HEK293 (cell line): ENCODE measurements around the gene KLHL35.

Source experiments
- CTCF ChIA-PET: fragments of 350-600 bp; formaldehyde crosslinking; extraction: SDS; loops from one replicate; lab custom pipeline; 2021; ENCODE audit warnings: antibody characterized with exemption; lab: Yijun Ruan, JAX
- POLR2A ChIA-PET: fragments of 300-600 bp; formaldehyde crosslinking; extraction: SDS; loops from one replicate; lab custom pipeline; 2020; ENCODE audit warnings: antibody characterized with exemption, inconsistent platforms; lab: Yijun Ruan, JAX
- H3K27ac ChIP-seq: fragments of 200-500 bp; sonication (Bioruptor generic); 2 replicates; pipeline ENCODE4 v1.5.1; 2014; ENCODE audit warnings: low read depth, low read length, control low read depth, inconsistent platforms; ENCODE audit errors: extremely low read depth
- H3K36me3 ChIP-seq, 2 experiments: fragments of 200-500 bp in 1 of 2; sonication (Bioruptor generic) in 1 of 2; 1 replicate in 1 of 2; 2 replicates in 1 of 2; pipeline ENCODE4 v1.5.1; 2014 to 2017; ENCODE audit warnings: inconsistent platforms in 2 of 2, low read length in 2 of 2; ENCODE audit not compliant: control insufficient read depth in 2 of 2, insufficient read depth in 1 of 2
- H3K4me1 ChIP-seq: fragments of 200-500 bp; sonication (Bioruptor generic); 2 replicates; pipeline ENCODE4 v1.5.1; 2014; ENCODE audit warnings: mild to moderate bottlenecking, low read length, inconsistent platforms; ENCODE audit not compliant: control insufficient read depth, insufficient read depth
- H3K4me3 ChIP-seq: 2 replicates; pipeline ENCODE4 v1.5.1; 2011; ENCODE audit warnings: low read depth, mild to moderate bottlenecking, control low read depth, low read length, moderate library complexity
- H3K9me3 ChIP-seq: fragments of 200-500 bp; sonication (Bioruptor generic); 2 replicates; pipeline ENCODE4 v1.5.1; 2014; ENCODE audit warnings: low read depth, low read length, inconsistent platforms; ENCODE audit not compliant: control insufficient read depth, insufficient read depth
- BCL11B ChIP-seq: fragments of 450-650 bp; formaldehyde crosslinking; IDR thresholded peaks from 2 replicates; pipeline ENCODE4 v1.5.1; 2016; ENCODE audit warnings: low read depth, missing biosample characterization, missing genetic modification characterization
- CTCF ChIP-seq: fragments of 450-650 bp; formaldehyde crosslinking; IDR thresholded peaks from 2 replicates; pipeline ENCODE4 v1.5.1; 2016; ENCODE audit warnings: missing biosample characterization, missing genetic modification characterization
- EGR2 ChIP-seq: fragments of 450-650 bp; formaldehyde crosslinking; IDR thresholded peaks from 2 replicates; pipeline ENCODE4 v1.5.1; 2016; ENCODE audit warnings: low read depth, missing biosample characterization, missing genetic modification characterization
- GLI4 ChIP-seq: fragments of 450-650 bp; formaldehyde crosslinking; IDR thresholded peaks from 2 replicates; pipeline ENCODE4 v1.5.1; 2016; ENCODE audit warnings: missing biosample characterization, missing genetic modification characterization
- KLF17 ChIP-seq: fragments of 450-650 bp; formaldehyde crosslinking; IDR thresholded peaks from 2 replicates; pipeline ENCODE4 v1.5.1; 2016; ENCODE audit warnings: missing biosample characterization, missing genetic modification characterization
- WT1 ChIP-seq: fragments of 450-650 bp; formaldehyde crosslinking; IDR thresholded peaks from 2 replicates; pipeline ENCODE4 v1.5.1; 2016; ENCODE audit warnings: missing biosample characterization, missing genetic modification characterization
- YY1 ChIP-seq: fragments of 450-650 bp; formaldehyde crosslinking; IDR thresholded peaks from 2 replicates; pipeline ENCODE4 v1.5.1; 2018; ENCODE audit warnings: missing biosample characterization, missing genetic modification characterization
- ZBTB10 ChIP-seq: fragments of 450-650 bp; formaldehyde crosslinking; IDR thresholded peaks from 2 replicates; pipeline ENCODE4 v1.5.1; 2016; ENCODE audit warnings: missing biosample characterization, missing genetic modification characterization
- ZFP37 ChIP-seq: fragments of 450-650 bp; formaldehyde crosslinking; IDR thresholded peaks from 2 replicates; pipeline ENCODE4 v1.5.1; 2016; ENCODE audit warnings: missing biosample characterization, missing genetic modification characterization
- ZFP69B ChIP-seq: fragments of 450-650 bp; formaldehyde crosslinking; IDR thresholded peaks from 2 replicates; pipeline ENCODE4 v1.5.1; 2016; ENCODE audit warnings: missing biosample characterization, missing genetic modification characterization
- ZIC2 ChIP-seq: fragments of 450-650 bp; formaldehyde crosslinking; IDR thresholded peaks from 2 replicates; pipeline ENCODE4 v1.5.1; 2016; ENCODE audit warnings: missing biosample characterization, missing genetic modification characterization
- ZNF133 ChIP-seq: fragments of 450-650 bp; formaldehyde crosslinking; IDR thresholded peaks from 2 replicates; pipeline ENCODE4 v1.5.1; 2016; ENCODE audit warnings: missing biosample characterization, missing genetic modification characterization
- ZNF146 ChIP-seq: fragments of 450-650 bp; formaldehyde crosslinking; IDR thresholded peaks from 2 replicates; pipeline ENCODE4 v1.5.1; 2016; ENCODE audit warnings: missing biosample characterization, missing genetic modification characterization
- ZNF221 ChIP-seq: fragments of 450-650 bp; formaldehyde crosslinking; IDR thresholded peaks from 2 replicates; pipeline ENCODE4 v1.5.1; 2017; ENCODE audit warnings: missing biosample characterization, missing genetic modification characterization, borderline replicate concordance
- ZNF24 ChIP-seq: fragments of 450-650 bp; formaldehyde crosslinking; IDR thresholded peaks from 2 replicates; pipeline ENCODE4 v1.5.1; 2016; ENCODE audit warnings: missing biosample characterization, missing genetic modification characterization
- ZNF350 ChIP-seq: fragments of 450-650 bp; formaldehyde crosslinking; IDR thresholded peaks from 2 replicates; pipeline ENCODE4 v1.5.0; 2017; ENCODE audit warnings: missing biosample characterization, mild to moderate bottlenecking, missing genetic modification characterization
- ZNF362 ChIP-seq: fragments of 450-650 bp; formaldehyde crosslinking; IDR thresholded peaks from 2 replicates; pipeline ENCODE4 v1.5.1; 2016; ENCODE audit warnings: missing biosample characterization, missing genetic modification characterization
- ZNF366 ChIP-seq: fragments of 450-650 bp; formaldehyde crosslinking; conservative IDR thresholded peaks from 2 replicates; pipeline ENCODE4 v1.5.1; 2016; ENCODE audit warnings: missing biosample characterization, missing genetic modification characterization
- ZNF394 ChIP-seq: fragments of 450-650 bp; formaldehyde crosslinking; IDR thresholded peaks from 2 replicates; pipeline ENCODE4 v1.5.1; 2016; ENCODE audit warnings: missing biosample characterization, missing genetic modification characterization, mild to moderate bottlenecking, moderate library complexity, borderline replicate concordance
- ZNF404 ChIP-seq: fragments of 450-650 bp; formaldehyde crosslinking; IDR thresholded peaks from 2 replicates; pipeline ENCODE4 v1.5.1; 2017; ENCODE audit warnings: missing biosample characterization, missing genetic modification characterization
- ZNF473 ChIP-seq: fragments of 450-650 bp; formaldehyde crosslinking; IDR thresholded peaks from 2 replicates; pipeline ENCODE4 v1.5.1; 2017; ENCODE audit warnings: missing biosample characterization, missing genetic modification characterization
- ZNF501 ChIP-seq: fragments of 450-650 bp; formaldehyde crosslinking; IDR thresholded peaks from 2 replicates; pipeline ENCODE4 v1.5.1; 2016; ENCODE audit warnings: missing biosample characterization, missing genetic modification characterization
- ZNF514 ChIP-seq: fragments of 450-650 bp; formaldehyde crosslinking; IDR thresholded peaks from 2 replicates; pipeline ENCODE4 v1.5.1; 2016; ENCODE audit warnings: missing biosample characterization, missing genetic modification characterization
- ZNF560 ChIP-seq: fragments of 450-650 bp; formaldehyde crosslinking; IDR thresholded peaks from 2 replicates; pipeline ENCODE4 v1.5.1; 2017; ENCODE audit warnings: missing biosample characterization, missing genetic modification characterization, borderline replicate concordance
- ZNF768 ChIP-seq: fragments of 450-650 bp; formaldehyde crosslinking; IDR thresholded peaks from 2 replicates; pipeline ENCODE4 v1.5.1; 2018; ENCODE audit warnings: missing biosample characterization, mild to moderate bottlenecking, missing genetic modification characterization
- ZNF830 ChIP-seq: fragments of 450-650 bp; IDR thresholded peaks from 2 replicates; pipeline ENCODE4 v1.5.0; 2018; ENCODE audit warnings: missing biosample characterization, missing genetic modification characterization, low read depth, mild to moderate bottlenecking, moderate library complexity
- ZNF843 ChIP-seq: fragments of 450-650 bp; formaldehyde crosslinking; IDR thresholded peaks from 2 replicates; pipeline ENCODE4 v1.5.1; 2016; ENCODE audit warnings: missing biosample characterization, missing genetic modification characterization

Gene KLHL35

GRCh38 chr11:75449271-75449670, 16.3 kb upstream of the KLHL35 start:
- POLR2A ChIA-PET = no interaction called here

GRCh38 chr11:75447415-75447814, 14.4 kb upstream of the KLHL35 start:
- H3K27ac ChIP-seq = no peak overlapping the region
- POLR2A ChIA-PET = no interaction called here
- CTCF ChIA-PET = interaction anchor here (7.5 kb wide), 1 partner anchor 84 kb away, joined by 264 read pairs; no protein-coding TSS in a partner anchor
- H3K9me3 ChIP-seq = no peaks in the 10 kb centered on the region
- no peak for TF ChIP-seq ZIC2
- TF ChIP-seq ZNF514 = no peak
- TF ChIP-seq ZNF133 (tag by site-specific recombination) = peak; percentile 70
- no peak overlapping the region for H3K4me3 ChIP-seq
- H3K36me3 ChIP-seq = no peaks in the 10 kb centered on the region
- no peaks in the 10 kb centered on the region for H3K4me1 ChIP-seq

More at GRCh38 chr11:75449271-75449670, 16.3 kb upstream of the KLHL35 start:
- no peak for TF ChIP-seq ZNF501
- no peak for TF ChIP-seq YY1 (tag by site-specific recombination)
- TF ChIP-seq ZNF768 (tag by site-specific recombination) = no peak
- no peak for TF ChIP-seq ZFP69B
- TF ChIP-seq KLF17 (tag by site-specific recombination) = no peak
- TF ChIP-seq ZNF394 (tag by site-specific recombination) = no peak
- TF ChIP-seq ZNF146 (tag by site-specific recombination) = no peak
- no peak for TF ChIP-seq ZNF221
- TF ChIP-seq ZNF24 (tag by site-specific recombination) = no peak
- TF ChIP-seq ZFP37 (tag by site-specific recombination) = no peak
- no peak for TF ChIP-seq GLI4
- TF ChIP-seq ZBTB10 (tag by site-specific recombination) = no peak
- TF ChIP-seq BCL11B (tag by site-specific recombination) = no peak
- TF ChIP-seq ZNF404 (tag by site-specific recombination) = no peak
- Histone ChIP-seq H3K36me3 (no peaks in the 10 kb centered on the region), H3K27ac (no peak overlapping the region), H3K4me1 (no peaks in the 10 kb centered on the region), H3K9me3 (no peaks in the 10 kb centered on the region), H3K4me3 (no peak overlapping the region)
- CTCF ChIA-PET = interaction anchor here (0.6 to 1.4 kb wide), 2 partner anchors 82 to 170 kb away, joined by 4 to 6 read pairs; no protein-coding TSS in a partner anchor

- Histone ChIP-seq H3K4me3 (no peak overlapping the region), H3K4me1 (no peaks in the 10 kb centered on the region), H3K27ac (no peak overlapping the region), H3K9me3 (no peaks in the 10 kb centered on the region), H3K36me3 (no peaks in the 10 kb centered on the region)
- ChIA-PET POLR2A (no interaction called here), CTCF (interaction anchor here (0.6 to 7.5 kb wide), 31 partner anchors 10 to 1088 kb away, joined by 3 to 264 read pairs (median 4); partner anchors contain the start of genes GDPD5 and KLHL35)
- peak; percentile 70 for TF ChIP-seq CTCF (tag by site-specific recombination)
- peak; percentile 80 for TF ChIP-seq ZNF366 (tag by site-specific recombination)
- TF ChIP-seq ZNF843 (tag by site-specific recombination) = no peak
- TF ChIP-seq ZNF350 = no peak
- no peak for TF ChIP-seq ZNF362
- no peak for TF ChIP-seq ZNF473 (tag by site-specific recombination)
- TF ChIP-seq EGR2 (tag by site-specific recombination) = no peak
- TF ChIP-seq ZNF830 (tag by site-specific recombination) = no peak
- no peak for TF ChIP-seq WT1 (tag by site-specific recombination)
- no peak for TF ChIP-seq ZNF560 (tag by site-specific recombination)
Measured at GRCh38 chr11:75445315-75445953, 12.4 kb upstream of the KLHL35 start.
